GM18505 (cell line): ENCODE measurements around the gene LMOD1.

Source experiments
- ATAC-seq: cut with Tn5 transposase; IDR thresholded peaks from one replicate; pipeline ENCODE4 v1.9.1; 2021; ENCODE audit not compliant: unreplicated experiment
- POLR2A ChIP-seq: IDR thresholded peaks from 4 replicates; pipeline ENCODE4 v1.6.1; 2011; ENCODE audit warnings: borderline replicate concordance; ENCODE audit not compliant: insufficient read depth, insufficient read length; ENCODE audit errors: extremely low read depth

Gene LMOD1

DNA sequence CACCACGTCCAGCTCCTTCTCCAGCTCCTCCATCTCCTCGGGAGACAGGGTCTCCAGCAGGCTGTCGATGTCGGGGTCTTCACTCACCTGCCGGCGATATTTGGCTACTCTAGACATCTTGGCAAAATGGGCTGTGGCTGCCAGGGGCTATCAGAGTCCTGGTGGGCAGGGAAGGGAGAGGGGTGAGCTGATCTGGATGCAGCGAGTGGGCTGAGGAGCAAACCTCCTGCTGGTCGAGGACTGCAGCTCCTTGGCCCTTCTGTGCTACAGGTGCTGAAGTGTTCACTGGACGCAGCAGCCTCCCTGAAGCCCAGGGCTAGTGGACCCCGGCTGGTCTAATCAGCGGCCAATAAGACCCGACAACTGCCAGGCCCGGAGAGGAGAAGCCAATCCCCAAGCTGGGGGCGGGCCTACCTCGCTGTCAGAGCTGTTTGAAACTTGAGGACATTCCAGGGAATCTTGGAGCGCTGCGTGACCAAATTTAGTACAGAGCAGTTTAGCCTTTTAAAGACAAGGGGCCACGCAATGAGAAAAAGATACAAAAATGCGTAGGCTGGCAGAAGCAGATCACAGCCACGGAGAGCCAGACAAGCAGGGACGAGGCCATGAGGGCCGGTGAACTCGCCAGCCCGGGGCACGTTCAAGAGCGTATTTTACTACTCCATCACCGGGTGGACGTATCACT lies at the start of gene LMOD1:
Gene LMOD1, minus strand, starts transcription at position 325 of the 685 bp plus-strand sequence. Its CDS starts 208 bp downstream, at position 117.
- ATAC-seq, result no peak
- no peak for TF ChIP-seq POLR2A

DNA sequence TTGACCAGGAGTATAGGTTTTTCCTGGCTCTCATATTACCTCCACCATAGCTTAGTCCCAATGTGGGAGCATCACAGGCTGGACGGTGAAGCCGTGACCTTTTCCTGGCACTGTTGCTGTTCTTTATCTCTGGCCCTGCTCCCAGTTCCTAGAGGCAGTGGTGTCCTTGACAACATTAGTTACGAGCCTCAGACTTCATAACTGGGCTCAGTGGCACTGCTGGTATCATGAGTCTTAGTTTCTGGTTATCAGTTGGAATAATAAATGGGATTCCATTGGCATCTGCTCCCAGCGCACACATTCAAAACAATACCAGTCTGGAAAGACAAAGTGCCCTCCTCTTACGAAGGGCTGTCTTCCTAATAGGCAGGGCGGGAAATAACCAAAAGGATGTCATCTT lies 44.1 kb upstream of the LMOD1 start:
- TF ChIP-seq POLR2A, result no peak
- no peak for ATAC-seq

- no peak for TF ChIP-seq POLR2A
- ATAC-seq, result no peak
These were observed 43.2 kb upstream of the LMOD1 start for GRCh38 chr1:201989354-201990128.

DNA sequence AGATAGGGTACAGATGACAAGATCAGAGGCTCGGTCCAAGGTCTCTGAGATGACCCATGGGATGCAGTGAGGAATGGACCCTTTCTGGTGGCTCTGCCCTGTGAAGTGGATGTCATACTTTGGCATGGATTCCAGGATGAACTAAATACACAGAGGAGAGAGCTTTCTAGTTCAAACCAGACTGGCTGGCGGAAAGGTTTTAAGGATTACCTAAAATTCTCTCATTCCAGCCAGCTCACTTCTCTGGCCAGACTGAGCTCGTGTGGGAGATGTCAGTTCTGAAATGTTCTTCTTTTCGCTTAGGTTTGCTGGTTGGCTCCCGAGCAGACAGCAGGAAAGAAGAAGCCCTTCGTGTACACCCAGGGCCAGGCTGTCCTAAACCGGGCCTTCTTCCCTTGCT lies 42.3 kb upstream of the LMOD1 start:
- no peak for TF ChIP-seq POLR2A
- ATAC-seq, result no peak

DNA sequence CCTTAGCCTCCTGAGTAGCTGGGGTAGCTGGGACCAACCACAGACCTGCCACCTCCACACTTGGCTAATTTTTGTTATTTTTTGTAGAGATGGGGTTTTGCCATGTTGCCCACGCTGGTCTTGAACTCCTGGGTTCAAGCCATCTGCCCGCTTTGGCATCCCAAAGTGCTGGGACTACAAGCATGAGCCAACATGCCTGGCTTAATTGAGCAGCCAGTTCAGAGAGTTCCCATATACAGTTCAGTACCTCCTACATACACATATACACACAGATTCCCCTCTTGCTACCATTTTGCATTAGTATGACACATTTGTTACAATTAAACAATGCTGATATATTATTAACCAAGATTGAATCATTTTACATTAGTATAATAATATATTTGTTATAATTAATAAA lies 39.0 kb upstream of the LMOD1 start:
- ATAC-seq, result no peak
- TF ChIP-seq POLR2A, result no peak

DNA sequence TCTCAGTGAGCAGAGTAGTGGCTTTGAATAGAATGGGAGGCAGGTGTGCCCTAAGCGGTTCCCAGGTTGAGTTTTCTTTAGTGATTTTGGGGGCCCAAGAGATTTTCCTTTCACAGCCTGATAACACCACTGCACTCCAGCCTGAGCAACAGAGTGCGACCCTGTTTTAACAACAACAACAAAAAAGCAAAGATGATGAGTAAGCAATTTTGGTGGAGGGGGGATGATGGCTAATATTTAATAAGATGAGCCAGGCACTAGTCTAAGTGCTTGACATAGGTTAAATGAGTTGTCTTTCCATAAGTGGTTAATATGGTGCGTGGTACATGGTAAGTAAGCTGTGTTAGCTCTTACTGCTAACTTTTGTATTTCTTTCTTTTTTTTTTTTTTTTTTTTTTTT lies 38.1 kb upstream of the LMOD1 start:
- ATAC-seq, result no peak
- TF ChIP-seq POLR2A, result no peak

DNA sequence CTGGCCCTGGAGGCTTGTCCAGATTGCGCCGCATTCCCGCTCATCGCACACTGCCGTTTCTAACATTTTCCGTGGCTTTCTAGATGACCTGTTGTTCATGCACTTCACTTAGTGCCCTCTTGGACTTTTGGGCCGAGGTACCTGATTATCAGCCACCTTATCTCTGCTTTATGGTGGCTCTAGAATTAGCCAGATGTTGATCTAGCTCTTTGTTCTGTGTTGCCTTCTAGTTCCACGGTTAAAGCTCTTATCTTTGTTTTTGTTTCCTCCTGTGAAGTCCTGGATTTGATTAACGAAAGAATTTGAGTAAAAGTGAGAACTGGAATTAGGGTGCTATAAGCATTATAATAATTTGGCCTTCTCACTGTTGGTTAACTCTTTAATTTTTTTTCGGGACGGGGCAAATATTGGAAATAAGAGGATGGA lies 37.0 kb upstream of the LMOD1 start:
- no peak for TF ChIP-seq POLR2A
- no peak for ATAC-seq

DNA sequence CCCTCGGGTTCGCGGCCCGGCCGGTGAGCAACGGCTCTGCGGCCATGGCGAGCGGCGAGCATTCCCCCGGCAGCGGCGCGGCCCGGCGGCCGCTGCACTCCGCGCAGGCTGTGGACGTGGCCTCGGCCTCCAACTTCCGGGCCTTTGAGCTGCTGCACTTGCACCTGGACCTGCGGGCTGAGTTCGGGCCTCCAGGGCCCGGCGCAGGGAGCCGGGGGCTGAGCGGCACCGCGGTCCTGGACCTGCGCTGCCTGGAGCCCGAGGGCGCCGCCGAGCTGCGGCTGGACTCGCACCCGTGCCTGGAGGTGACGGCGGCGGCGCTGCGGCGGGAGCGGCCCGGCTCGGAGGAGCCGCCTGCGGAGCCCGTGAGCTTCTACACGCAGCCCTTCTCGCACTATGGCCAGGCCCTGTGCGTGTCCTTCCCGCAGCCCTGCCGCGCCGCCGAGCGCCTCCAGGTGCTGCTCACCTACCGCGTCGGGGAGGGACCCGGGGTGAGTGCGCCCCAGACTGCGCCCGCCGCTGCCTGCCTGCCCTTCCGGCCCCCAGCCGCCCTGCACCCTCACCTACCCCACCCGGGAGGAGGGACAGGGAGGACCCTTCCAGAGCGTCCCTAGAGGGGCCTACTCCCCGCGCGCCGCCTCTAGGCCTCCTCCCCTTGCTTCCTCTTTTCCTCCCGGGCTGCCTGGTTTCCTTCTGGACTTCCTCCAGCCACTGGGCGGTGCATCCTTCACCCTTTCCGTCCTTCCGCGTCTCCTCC lies 36.5 kb upstream of the LMOD1 start, which contains the start of gene RNPEP:
Gene RNPEP, plus strand, starts transcription at position 26 of the 757 bp plus-strand sequence. Its CDS starts 19 bp downstream, at position 45.
- peak; percentile 76 for TF ChIP-seq POLR2A
- ATAC-seq, result peak; percentile 72

- no peak for ATAC-seq
These were observed 35.8 kb upstream of the LMOD1 start for GRCh38 chr1:201982082-201982622.

DNA sequence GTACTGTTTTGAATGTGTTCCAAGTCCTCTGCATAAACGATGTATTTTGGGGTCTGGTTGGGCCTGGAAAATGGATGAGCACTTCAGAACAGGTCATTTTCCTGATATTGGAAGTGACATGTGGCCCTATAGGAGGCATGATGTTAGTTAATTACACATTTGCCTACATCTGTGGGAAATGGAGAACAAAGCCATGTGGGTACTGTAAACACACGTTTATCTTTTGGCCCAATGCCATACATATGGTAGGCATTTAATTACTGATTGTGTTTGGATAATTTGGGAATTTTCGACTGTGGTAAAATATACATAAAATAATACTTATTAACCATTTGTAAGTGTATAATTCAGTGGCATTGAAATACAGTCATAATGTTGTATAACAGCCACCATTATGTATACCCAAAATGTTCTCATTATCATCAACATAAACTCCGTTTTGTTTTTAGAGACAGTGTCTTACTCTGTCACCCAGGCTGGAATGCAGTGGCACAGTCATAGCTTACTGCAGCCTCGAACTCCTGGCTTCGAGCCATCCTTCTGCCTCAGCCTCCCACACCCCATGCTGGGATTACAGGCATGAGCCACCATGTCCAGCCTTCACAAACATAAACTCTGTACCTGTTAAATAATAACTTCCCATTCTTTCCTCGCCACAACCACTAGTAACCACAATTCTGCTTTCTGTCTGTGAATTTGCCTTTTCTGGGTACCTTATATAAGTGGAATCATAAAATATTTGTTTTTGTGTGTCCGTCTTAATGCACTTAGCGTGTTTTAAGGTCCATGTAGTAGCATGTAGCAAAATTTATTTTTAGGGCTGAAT lies 24.2 kb upstream of the LMOD1 start:
- ATAC-seq, result no peak
- no peak for TF ChIP-seq POLR2A

More at GRCh38 chr1:201982082-201982622, 35.8 kb upstream of the LMOD1 start:
- TF ChIP-seq POLR2A, result no peak

- ATAC-seq, result no peak
- TF ChIP-seq POLR2A, result no peak
These were observed 22.0 kb upstream of the LMOD1 start for GRCh38 chr1:201968202-201968925.

GRCh38 chr1:201966171-201966570 lies 19.8 kb upstream of the LMOD1 start:
- no peak for TF ChIP-seq POLR2A
- peak; percentile 48 for ATAC-seq
